AG09319 (cell line): Measurements from ENCODE around the gene HSDL2.

Experiments used
- DNase-seq: peaks from one replicate; pipeline ENCODE4 v3.0.0-alpha.2; 2010; ENCODE audit warnings: low read depth; ENCODE audit errors: extremely low read depth
- TF ChIP-seq, protein P1 (sequence below): IDR thresholded peaks from 2 replicates; pipeline ENCODE4 v1.5.1; 2011; ENCODE audit warnings: low read depth, mild to moderate bottlenecking, inconsistent platforms, low read length, moderate library complexity

The HSDL2 gene

GRCh38 chr9:112493393-112494137, 113.7 kb downstream of the HSDL2 start:
- TF ChIP-seq, protein P1, sequence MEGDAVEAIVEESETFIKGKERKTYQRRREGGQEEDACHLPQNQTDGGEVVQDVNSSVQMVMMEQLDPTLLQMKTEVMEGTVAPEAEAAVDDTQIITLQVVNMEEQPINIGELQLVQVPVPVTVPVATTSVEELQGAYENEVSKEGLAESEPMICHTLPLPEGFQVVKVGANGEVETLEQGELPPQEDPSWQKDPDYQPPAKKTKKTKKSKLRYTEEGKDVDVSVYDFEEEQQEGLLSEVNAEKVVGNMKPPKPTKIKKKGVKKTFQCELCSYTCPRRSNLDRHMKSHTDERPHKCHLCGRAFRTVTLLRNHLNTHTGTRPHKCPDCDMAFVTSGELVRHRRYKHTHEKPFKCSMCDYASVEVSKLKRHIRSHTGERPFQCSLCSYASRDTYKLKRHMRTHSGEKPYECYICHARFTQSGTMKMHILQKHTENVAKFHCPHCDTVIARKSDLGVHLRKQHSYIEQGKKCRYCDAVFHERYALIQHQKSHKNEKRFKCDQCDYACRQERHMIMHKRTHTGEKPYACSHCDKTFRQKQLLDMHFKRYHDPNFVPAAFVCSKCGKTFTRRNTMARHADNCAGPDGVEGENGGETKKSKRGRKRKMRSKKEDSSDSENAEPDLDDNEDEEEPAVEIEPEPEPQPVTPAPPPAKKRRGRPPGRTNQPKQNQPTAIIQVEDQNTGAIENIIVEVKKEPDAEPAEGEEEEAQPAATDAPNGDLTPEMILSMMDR = no peak
- DNase-seq = peak; percentile 90

DNA sequence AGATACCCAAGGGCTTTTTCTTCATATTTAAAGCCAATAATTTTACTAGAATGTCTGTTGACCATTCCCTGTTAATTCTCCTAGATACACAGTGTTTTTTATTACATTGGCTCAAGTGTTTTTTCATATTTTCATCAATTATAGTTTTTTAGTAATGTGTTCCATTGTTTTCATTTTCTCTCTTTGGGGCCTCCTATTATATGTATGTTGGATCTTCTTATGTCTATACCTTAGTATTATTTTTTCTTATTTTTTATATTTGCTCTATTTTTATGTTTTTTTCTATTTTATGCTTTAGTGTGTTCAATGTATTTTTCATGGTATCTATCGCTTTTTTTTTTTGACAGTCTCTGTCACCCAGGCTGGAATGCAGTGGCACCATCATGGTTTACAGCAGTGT, 114.2 kb downstream of the HSDL2 start:
- no peak for DNase-seq
- TF ChIP-seq, protein P1 = no peak

- DNase-seq = no peak
- TF ChIP-seq, protein P1 = no peak
Measured at GRCh38 chr9:112495614-112496013, 115.7 kb downstream of the HSDL2 start.

DNA sequence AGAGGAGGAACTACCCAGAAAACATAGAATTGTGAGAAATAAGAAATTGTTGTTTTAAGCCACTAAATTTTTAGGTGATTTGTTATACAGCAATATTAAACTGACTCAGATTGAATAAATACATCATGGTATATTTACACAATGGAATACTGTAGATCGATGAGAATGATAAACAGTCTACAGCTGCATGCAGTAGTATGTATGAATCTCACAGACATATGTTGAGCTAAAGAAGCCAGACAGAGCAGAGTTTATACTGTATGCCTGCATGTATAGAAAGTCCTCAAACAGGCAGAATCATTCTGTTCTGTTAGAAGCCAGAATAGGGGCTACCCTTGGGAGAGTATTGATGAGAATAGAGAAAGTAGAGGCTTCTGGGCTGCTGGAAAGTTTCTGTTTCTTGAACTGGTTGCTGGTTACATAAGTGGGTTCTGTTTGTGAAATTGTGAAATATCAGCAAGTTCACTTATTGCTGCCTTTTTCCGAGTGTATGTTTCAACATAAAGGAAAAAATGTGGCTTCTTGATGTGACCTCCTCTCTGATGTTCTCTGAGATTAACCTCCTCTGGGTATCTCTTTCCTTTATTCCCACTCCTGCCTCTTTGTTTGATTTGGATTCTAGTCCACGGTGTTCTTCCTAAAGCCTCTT, 116.3 kb downstream of the HSDL2 start:
- DNase-seq = no peak
- TF ChIP-seq, protein P1 = no peak

DNA sequence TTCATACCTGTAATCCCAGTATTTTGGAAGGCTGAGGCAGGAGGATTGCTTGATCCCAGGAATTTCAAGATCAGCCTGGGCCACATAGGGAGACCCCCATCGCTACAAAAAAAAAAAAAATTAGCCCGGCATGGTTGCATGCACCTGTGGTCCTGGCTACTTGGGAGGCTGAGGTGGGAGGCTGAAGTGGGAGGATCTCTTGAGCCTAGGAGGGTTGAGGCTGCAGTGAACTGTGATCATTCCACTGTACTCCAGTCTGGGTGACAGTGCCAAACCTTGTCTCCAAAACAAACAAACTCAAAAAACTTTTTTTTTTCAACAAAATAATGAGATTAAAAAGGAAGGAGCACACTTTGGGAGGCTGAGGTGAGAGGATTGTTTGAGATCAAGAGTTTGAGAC, 120.9 kb downstream of the HSDL2 start:
- TF ChIP-seq, protein P1 = no peak

GRCh38 chr9:112501287-112501686, 121.4 kb downstream of the HSDL2 start:
- TF ChIP-seq, protein P1 = no peak

More for the DNA sequence above, 120.9 kb downstream of the HSDL2 start:
- no peak for DNase-seq

GRCh38 chr9:112502175-112502946, 122.5 kb downstream of the HSDL2 start:
- TF ChIP-seq, protein P1 = no peak

More at GRCh38 chr9:112501287-112501686, 121.4 kb downstream of the HSDL2 start:
- no peak for DNase-seq

More at GRCh38 chr9:112502175-112502946, 122.5 kb downstream of the HSDL2 start:
- no peak for DNase-seq
